Endothelial cell of umbilical vein (primary cell): ENCODE results near the gene SWAP70.

Source experiments
- EZH2 ChIP-seq: IDR thresholded peaks from 2 replicates; pipeline ENCODE4 v1.6.1; 2012; ENCODE audit warnings: borderline replicate concordance, low read depth, mild to moderate bottlenecking, moderate library complexity, low read length, inconsistent platforms; ENCODE audit not compliant: severe bottlenecking
- FOS ChIP-seq: IDR thresholded peaks from 2 replicates; pipeline ENCODE4 v1.6.1; 2011; ENCODE audit warnings: mild to moderate bottlenecking, low read length, moderate library complexity, borderline replicate concordance; ENCODE audit not compliant: insufficient read depth
- GATA2 ChIP-seq: IDR thresholded peaks from 2 replicates; pipeline ENCODE4 v1.7.0; 2011; ENCODE audit warnings: low read depth, mild to moderate bottlenecking, moderate library complexity, mixed read lengths, low read length; ENCODE audit not compliant: insufficient read length, insufficient read depth
- JUN ChIP-seq: IDR thresholded peaks from 2 replicates; pipeline ENCODE4 v1.6.1; 2011; ENCODE audit warnings: borderline replicate concordance, low read depth; ENCODE audit not compliant: insufficient read length, insufficient read depth
- MYC ChIP-seq: IDR thresholded peaks from one replicate; pipeline ENCODE4 v1.6.1; 2011; ENCODE audit warnings: mild to moderate bottlenecking, low read depth, low read length
- POLR2A ChIP-seq: IDR thresholded peaks from 2 replicates; pipeline ENCODE4 v1.6.1; 2012; ENCODE audit warnings: low read depth, mild to moderate bottlenecking, control low read depth, low read length
- POLR2AphosphoS5 ChIP-seq: IDR thresholded peaks from 2 replicates; pipeline ENCODE4 v1.6.1; 2012; ENCODE audit warnings: low read depth, mild to moderate bottlenecking, control low read depth, low read length, moderate library complexity; ENCODE audit not compliant: insufficient read depth
- TF ChIP-seq, protein P1 (sequence below), 2 donors: IDR thresholded peaks; 1 replicate in 1 of 2; 2 replicates in 1 of 2; pipeline ENCODE4 v1.5.1; 2011; ENCODE audit warnings: low read length in 2 of 2, mild to moderate bottlenecking in 2 of 2, moderate library complexity in 2 of 2, control low read depth in 1 of 2, inconsistent platforms in 1 of 2, low read depth in 1 of 2; ENCODE audit not compliant: insufficient read depth in 1 of 2; ENCODE audit errors: extremely low read depth in 1 of 2
- TF ChIP-seq, protein P2 (sequence below): IDR thresholded peaks from 2 replicates; pipeline ENCODE4 v1.6.1; 2011; ENCODE audit not compliant: insufficient read depth, insufficient read length

DNA sequence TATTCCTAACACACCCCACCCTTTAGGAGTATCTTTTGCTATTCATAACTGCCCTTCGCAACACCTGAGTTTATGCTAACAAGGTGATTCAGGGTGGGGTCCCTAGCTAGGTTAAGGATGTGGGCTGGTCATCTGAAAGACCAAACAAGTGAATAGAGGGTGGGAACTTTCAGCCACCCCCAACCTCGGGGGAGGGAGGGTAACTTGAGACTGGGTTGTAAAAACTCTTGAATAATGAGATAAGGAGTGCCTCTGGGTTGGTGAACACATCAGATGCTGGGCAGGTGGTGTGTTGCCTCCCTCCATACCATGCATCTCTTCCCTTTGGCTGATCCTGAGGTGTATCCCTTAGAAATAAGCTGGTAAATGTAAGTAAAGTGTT is 111.5 kb downstream of the SWAP70 start:
- TF ChIP-seq, protein P1, sequence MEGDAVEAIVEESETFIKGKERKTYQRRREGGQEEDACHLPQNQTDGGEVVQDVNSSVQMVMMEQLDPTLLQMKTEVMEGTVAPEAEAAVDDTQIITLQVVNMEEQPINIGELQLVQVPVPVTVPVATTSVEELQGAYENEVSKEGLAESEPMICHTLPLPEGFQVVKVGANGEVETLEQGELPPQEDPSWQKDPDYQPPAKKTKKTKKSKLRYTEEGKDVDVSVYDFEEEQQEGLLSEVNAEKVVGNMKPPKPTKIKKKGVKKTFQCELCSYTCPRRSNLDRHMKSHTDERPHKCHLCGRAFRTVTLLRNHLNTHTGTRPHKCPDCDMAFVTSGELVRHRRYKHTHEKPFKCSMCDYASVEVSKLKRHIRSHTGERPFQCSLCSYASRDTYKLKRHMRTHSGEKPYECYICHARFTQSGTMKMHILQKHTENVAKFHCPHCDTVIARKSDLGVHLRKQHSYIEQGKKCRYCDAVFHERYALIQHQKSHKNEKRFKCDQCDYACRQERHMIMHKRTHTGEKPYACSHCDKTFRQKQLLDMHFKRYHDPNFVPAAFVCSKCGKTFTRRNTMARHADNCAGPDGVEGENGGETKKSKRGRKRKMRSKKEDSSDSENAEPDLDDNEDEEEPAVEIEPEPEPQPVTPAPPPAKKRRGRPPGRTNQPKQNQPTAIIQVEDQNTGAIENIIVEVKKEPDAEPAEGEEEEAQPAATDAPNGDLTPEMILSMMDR (IDR thresholded peaks at IDR 0.05; ENCODE audit: extremely low read depth in 1 of 2, insufficient read depth in 1 of 2, low read depth in 1 of 2, low read length in 2 of 2): no peak
- no peak for TF ChIP-seq POLR2AphosphoS5
- TF ChIP-seq MYC: no peak
- TF ChIP-seq, protein P2, sequence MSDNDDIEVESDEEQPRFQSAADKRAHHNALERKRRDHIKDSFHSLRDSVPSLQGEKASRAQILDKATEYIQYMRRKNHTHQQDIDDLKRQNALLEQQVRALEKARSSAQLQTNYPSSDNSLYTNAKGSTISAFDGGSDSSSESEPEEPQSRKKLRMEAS: no peak
- no peak for TF ChIP-seq EZH2
- no peak for TF ChIP-seq JUN
- TF ChIP-seq POLR2A: no peak
- no peak for TF ChIP-seq GATA2
- TF ChIP-seq FOS: no peak
